Measurements from ENCODE around the gene HCST. TPM values are rescaled to one million over a fixed set of nuclear protein-coding genes. Genes with fewer than 3 reads are reported as not detected.

The HCST gene, protein sequence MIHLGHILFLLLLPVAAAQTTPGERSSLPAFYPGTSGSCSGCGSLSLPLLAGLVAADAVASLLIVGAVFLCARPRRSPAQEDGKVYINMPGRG
- 1 to 10 TPM in 1 of 4 donors, not detected in 3; 1.3 TPM for total RNA-seq

DNA sequence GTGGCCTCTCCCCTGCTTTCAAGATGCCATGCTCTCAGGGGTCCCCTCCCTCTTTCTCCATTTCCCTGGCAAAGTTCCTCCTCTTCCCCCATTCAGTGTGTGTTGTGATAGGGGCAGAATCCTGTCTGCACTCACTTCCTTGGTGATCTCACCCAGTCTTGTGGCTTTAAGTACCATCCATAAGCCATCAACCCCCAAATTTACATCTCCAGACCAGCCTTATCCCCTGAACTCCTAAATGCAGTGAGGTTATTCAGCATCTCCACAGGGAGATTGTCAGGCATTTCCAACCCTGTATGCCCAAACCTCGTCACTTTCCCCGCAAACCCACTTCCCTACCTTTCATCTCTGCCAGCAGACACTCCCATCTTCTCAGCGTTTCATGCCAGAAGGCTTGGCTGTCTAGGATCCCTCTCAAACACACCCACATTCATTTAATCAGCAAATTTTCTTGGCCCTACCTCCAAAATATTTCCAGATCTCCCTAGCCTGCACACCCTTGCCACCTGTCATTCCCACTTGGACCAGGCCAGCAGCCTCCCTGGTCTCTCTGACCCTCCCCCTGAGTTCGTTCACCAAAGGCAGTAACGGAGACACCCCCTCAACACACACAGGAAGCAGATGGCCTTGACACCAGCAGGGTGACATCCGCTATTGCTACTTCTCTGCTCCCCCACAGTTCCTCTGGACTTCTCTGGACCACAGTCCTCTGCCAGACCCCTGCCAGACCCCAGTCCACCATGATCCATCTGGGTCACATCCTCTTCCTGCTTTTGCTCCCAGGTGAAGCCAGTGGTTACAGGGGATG lies at the start of gene HCST:
HCST (plus strand) TSS at position 676 of the 808 bp plus-strand sequence; CDS start at position 741, 65 bp downstream.
- H3K27ac ChIP-seq = peak within 1 kb of the TSS; percentile 87 to 97 (median 94)
- H3K4me3 ChIP-seq = peak within 1 kb of the TSS in 3 of 4 donors; percentile 16 to 55 (median 33)
- peak in 1 of 4 donors; percentile 22 for TF ChIP-seq POLR2A (IDR thresholded peaks at IDR 0.05)
- TF ChIP-seq, protein P1, sequence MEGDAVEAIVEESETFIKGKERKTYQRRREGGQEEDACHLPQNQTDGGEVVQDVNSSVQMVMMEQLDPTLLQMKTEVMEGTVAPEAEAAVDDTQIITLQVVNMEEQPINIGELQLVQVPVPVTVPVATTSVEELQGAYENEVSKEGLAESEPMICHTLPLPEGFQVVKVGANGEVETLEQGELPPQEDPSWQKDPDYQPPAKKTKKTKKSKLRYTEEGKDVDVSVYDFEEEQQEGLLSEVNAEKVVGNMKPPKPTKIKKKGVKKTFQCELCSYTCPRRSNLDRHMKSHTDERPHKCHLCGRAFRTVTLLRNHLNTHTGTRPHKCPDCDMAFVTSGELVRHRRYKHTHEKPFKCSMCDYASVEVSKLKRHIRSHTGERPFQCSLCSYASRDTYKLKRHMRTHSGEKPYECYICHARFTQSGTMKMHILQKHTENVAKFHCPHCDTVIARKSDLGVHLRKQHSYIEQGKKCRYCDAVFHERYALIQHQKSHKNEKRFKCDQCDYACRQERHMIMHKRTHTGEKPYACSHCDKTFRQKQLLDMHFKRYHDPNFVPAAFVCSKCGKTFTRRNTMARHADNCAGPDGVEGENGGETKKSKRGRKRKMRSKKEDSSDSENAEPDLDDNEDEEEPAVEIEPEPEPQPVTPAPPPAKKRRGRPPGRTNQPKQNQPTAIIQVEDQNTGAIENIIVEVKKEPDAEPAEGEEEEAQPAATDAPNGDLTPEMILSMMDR (IDR thresholded peaks at IDR 0.05) = no peak
- 31 to 32% methylated on average over 6 of the region's 6 CpGs for WGBS, 2 donors
- H3K9me3 ChIP-seq = no peaks in the 10 kb centered on the region
- H3K27me3 ChIP-seq = no peaks in the 10 kb centered on the region
- peaks cover 9 to 73% (median 37%) of the 10 kb centered on the region in 3 donors for H3K4me1 ChIP-seq
- H3K36me3 ChIP-seq = peaks cover 0 to 10% (median 0%) of the 10 kb centered on the region in 3 donors
- intact Hi-C loops (cut with DNase I) = no loop called here
- no peak for DNase-seq

DNA sequence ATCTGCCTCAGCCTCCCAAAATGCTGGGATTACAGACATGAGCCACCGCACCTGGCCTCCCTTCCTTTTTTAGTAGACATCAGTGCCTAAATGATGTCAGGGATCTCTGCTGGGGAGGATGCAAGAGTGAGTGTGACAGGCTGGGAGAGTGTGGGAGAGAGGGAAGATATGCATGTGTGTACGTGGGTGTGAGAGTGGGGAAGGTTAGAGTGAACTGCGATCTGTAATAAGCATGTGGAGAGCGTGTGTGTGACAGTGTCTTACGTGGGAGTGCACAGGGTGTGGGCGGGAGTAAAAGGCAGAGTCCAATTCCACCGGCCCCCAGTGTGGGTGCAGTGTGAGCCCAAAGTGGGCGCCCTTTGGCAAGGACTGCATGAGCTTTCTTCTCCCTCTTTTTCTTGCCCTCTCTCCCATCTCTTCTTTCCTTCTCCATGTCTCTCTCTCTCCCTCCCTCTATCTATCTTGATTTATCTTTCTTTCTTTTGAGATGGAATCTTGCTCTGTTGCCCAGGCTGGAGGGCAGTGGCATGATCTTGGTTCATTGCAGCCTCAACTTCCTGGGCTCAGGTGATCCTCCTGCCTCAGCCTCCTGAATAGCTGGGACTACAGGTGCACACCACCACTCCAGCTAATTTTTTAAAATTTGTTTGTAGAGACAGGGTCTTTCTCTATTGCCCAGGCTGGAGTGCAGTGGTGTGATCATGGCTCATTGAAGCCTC lies 49.1 kb upstream of the HCST start:
- 62 to 64% methylated on average over 8 of the region's 8 CpGs for WGBS, 2 donors
- intact Hi-C loops (cut with DNase I) = no loop called here
- no peak overlapping the region for H3K4me3 ChIP-seq

DNA sequence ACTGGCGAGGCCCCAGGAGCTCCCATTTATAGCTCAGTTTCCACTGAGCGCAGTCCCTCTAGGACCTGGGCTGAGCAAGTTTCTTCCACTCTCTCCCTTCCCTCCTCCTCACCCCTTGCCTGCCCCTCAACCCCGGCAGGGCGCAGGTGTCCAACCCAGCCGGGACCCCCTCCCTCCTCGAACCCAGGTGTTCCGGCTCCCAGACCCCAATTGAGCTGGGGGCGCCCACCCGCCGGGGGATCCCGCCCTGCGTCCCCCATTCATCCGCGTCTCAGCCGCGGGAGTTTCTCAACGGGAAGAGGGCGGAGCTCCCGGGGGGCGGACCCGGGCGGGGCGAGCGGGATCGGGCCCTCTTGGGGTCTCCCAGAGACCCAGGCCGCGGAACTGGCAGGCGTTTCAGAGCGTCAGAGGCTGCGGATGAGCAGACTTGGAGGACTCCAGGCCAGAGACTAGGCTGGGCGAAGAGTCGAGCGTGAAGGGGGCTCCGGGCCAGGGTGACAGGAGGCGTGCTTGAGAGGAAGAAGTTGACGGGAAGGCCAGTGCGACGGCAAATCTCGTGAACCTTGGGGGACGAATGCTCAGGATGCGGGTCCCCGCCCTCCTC lies 45.7 kb upstream of the HCST start, which contains the start of gene KIRREL2:
KIRREL2 (plus strand) TSS at position 366 of the 604 bp plus-strand sequence; CDS start at position 575, 209 bp downstream.
- Histone ChIP-seq H3K4me1 (peaks cover 14 to 23% (median 14%) of the 10 kb centered on the region in 3 donors), H3K27ac (no peak within 1 kb of the TSS), H3K27me3 (peaks cover 6 to 99% (median 21%) of the 10 kb centered on the region in 4 donors), H3K9me3 (no peaks in the 10 kb centered on the region), H3K4me3 (peak within 1 kb of the TSS; percentile 32 to 68 (median 48)), H3K36me3 (no peaks in the 10 kb centered on the region)
- DNase-seq = no peak
- intact Hi-C loops (cut with DNase I) = no loop called here
- 0 to 1% methylated on average over 4 to 13 of the region's 42 CpGs for WGBS, 2 donors
- TF ChIP-seq POLR2A (IDR thresholded peaks at IDR 0.05) = no peak
- TF ChIP-seq, protein P1 (IDR thresholded peaks at IDR 0.05) = no peak

More for the DNA sequence above, 49.1 kb upstream of the HCST start:
- Histone ChIP-seq H3K4me1 (peaks cover 14 to 16% (median 14%) of the 10 kb centered on the region in 3 donors), H3K9me3 (no peaks in the 10 kb centered on the region), H3K27ac (no peak overlapping the region), H3K27me3 (peaks cover 6 to 99% (median 15%) of the 10 kb centered on the region in 4 donors), H3K36me3 (no peaks in the 10 kb centered on the region)
- TF ChIP-seq POLR2A (IDR thresholded peaks at IDR 0.05) = no peak
- TF ChIP-seq, protein P1 (IDR thresholded peaks at IDR 0.05) = no peak
- DNase-seq = no peak

DNA sequence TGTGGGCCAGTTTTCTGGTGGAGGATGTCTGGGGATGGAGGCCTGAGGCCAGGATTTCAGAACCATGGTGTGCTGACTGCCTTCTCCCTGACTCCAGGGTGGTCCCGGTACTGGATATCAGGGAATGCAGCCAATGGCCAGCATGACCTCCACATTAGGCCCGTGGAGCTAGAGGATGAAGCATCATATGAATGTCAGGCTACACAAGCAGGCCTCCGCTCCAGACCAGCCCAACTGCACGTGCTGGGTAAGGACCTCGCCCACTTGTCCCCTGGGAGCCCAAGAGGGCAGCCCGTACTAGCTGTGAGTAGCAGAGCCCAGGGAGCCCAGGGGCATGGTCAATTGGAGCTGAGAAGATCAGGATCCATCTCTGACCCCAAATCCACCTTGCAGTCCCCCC lies 44.0 kb upstream of the HCST start:
- TF ChIP-seq, protein P1 (IDR thresholded peaks at IDR 0.05) = no peak
- TF ChIP-seq POLR2A (IDR thresholded peaks at IDR 0.05) = no peak
- H3K9me3 ChIP-seq = no peaks in the 10 kb centered on the region
- peaks cover 6 to 100% (median 21%) of the 10 kb centered on the region in 4 donors for H3K27me3 ChIP-seq
- H3K4me3 ChIP-seq = no peak overlapping the region
- H3K27ac ChIP-seq = no peak overlapping the region
- H3K36me3 ChIP-seq = no peaks in the 10 kb centered on the region
- intact Hi-C loops (cut with DNase I) = no loop called here
- DNase-seq = no peak
- H3K4me1 ChIP-seq = peaks cover 14 to 23% (median 14%) of the 10 kb centered on the region in 3 donors
- WGBS, 2 donors = 67 to 88% methylated on average over 2 to 3 of the region's 6 CpGs
